DND-41 (cell line): Measurements from ENCODE around the gene MICAL2.

Source experiments
- ATAC-seq: fragments of 200-7000 bp; cut with Tn5 transposase; 3 replicates; pipeline ENCODE4 v1.9.1; 2021; ENCODE audit warnings: low read depth; ENCODE audit not compliant: insufficient read depth
- DNase-seq: peaks from one replicate; pipeline ENCODE4 v3.0.0-alpha.2; 2020
- H2AFZ ChIP-seq: 2 replicates; pipeline ENCODE4 v1.6.0; 2012; ENCODE audit warnings: low read depth, low read length
- H3K27ac ChIP-seq: 2 replicates; pipeline ENCODE4 v1.5.1; 2012; ENCODE audit warnings: low read length, inconsistent platforms
- H3K27me3 ChIP-seq: fragments of 200-600 bp; sonication (generic); 2 replicates; pipeline ENCODE4 v1.6.0; 2012; ENCODE audit warnings: low read length, mild to moderate bottlenecking, inconsistent platforms; ENCODE audit not compliant: insufficient read depth, poor library complexity
- H3K36me3 ChIP-seq: 2 replicates; pipeline ENCODE4 v1.5.1; 2012; ENCODE audit warnings: low read length, inconsistent platforms; ENCODE audit not compliant: insufficient read depth
- H3K4me1 ChIP-seq: 2 replicates; pipeline ENCODE4 v1.5.1; 2012; ENCODE audit warnings: mild to moderate bottlenecking, low read length; ENCODE audit not compliant: insufficient read depth
- H3K4me2 ChIP-seq: 2 replicates; pipeline ENCODE4 v1.6.0; 2012; ENCODE audit warnings: mild to moderate bottlenecking, moderate library complexity, low read length, inconsistent platforms; ENCODE audit not compliant: insufficient read depth
- H3K4me3 ChIP-seq, 2 experiments: fragments of 200-600 bp in 1 of 2; shearing (Covaris generic) in 1 of 2; 2 replicates each; pipeline ENCODE4 v1.5.1; 2012 to 2016; ENCODE audit warnings: inconsistent platforms in 2 of 2, low read length in 2 of 2, mild to moderate bottlenecking in 2 of 2, low read depth in 1 of 2, moderate library complexity in 1 of 2
- H3K79me2 ChIP-seq: 2 replicates; pipeline ENCODE4 v1.6.0; 2012; ENCODE audit warnings: low read length, inconsistent platforms; ENCODE audit not compliant: insufficient read depth
- H3K9ac ChIP-seq: 2 replicates; pipeline ENCODE4 v1.6.0; 2012; ENCODE audit warnings: low read depth, mild to moderate bottlenecking, inconsistent platforms, low read length, moderate library complexity
- H3K9me3 ChIP-seq: 2 replicates; pipeline ENCODE4 v1.5.1; 2012; ENCODE audit warnings: low read length, moderate library complexity, mild to moderate bottlenecking, inconsistent platforms; ENCODE audit not compliant: insufficient read depth, severe bottlenecking
- H4K20me1 ChIP-seq: 2 replicates; pipeline ENCODE4 v1.6.0; 2012; ENCODE audit warnings: low read length; ENCODE audit not compliant: insufficient read depth
- EZH2 ChIP-seq: IDR thresholded peaks from 3 replicates; pipeline ENCODE4 v1.6.1; 2012; ENCODE audit warnings: borderline replicate concordance, low read depth, mild to moderate bottlenecking, moderate library complexity, low read length, inconsistent platforms; ENCODE audit not compliant: severe bottlenecking
- TF ChIP-seq, protein P1 (sequence below): IDR thresholded peaks from 2 replicates; pipeline ENCODE4 v1.5.1; 2012; ENCODE audit warnings: borderline replicate concordance, low read length, moderate library complexity, mild to moderate bottlenecking; ENCODE audit not compliant: poor library complexity, severe bottlenecking; ENCODE audit errors: extremely low read depth

The MICAL2 gene

DNA sequence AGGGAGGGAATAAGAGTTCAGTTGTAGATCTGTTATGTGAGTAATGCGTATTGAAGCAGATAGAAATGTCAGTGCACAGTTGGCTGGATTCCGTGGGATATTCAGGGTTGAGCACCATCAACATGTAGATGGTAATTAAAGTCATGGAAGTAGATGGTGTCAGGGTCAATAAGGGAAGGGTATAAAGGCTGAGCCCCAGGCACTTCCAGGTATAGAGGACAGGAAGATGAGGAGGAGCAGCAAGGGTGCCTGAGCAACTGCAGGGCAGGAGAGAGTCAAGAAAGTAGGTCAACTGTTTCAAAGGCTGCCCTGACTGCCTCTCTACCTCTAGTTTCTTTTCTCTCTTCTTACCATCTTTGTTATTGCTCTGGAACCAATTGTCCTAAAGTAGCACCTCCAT lies 85.9 kb downstream of the MICAL2 start:
- H3K4me3 ChIP-seq, result peak overlapping the region in 1 of 2 experiments; percentile 48; a peak in 2 of 4 replicates
- H3K4me2 ChIP-seq, result peak overlapping the region; percentile 58
- peak overlapping the region; percentile 96 for H3K27ac ChIP-seq

DNA sequence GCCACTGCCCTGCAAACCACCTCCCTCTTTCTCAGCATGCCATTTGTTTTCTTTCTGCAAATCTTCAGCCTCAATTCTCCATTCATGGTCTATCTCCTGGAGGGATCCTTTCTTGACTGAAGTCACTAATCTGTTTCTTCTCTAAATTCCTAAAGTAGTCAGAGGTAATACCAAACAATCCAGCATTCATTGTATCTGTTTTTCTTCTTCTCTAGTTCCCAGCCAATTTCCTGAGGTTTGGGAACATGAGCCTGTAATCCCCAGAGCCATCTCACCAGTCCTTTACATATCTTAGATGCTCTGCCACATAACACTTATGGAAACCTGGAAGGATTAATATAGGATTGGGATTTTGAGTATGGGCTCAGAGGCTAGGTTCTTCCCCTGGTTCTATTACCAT lies 86.5 kb downstream of the MICAL2 start:
- TF ChIP-seq, protein P1, sequence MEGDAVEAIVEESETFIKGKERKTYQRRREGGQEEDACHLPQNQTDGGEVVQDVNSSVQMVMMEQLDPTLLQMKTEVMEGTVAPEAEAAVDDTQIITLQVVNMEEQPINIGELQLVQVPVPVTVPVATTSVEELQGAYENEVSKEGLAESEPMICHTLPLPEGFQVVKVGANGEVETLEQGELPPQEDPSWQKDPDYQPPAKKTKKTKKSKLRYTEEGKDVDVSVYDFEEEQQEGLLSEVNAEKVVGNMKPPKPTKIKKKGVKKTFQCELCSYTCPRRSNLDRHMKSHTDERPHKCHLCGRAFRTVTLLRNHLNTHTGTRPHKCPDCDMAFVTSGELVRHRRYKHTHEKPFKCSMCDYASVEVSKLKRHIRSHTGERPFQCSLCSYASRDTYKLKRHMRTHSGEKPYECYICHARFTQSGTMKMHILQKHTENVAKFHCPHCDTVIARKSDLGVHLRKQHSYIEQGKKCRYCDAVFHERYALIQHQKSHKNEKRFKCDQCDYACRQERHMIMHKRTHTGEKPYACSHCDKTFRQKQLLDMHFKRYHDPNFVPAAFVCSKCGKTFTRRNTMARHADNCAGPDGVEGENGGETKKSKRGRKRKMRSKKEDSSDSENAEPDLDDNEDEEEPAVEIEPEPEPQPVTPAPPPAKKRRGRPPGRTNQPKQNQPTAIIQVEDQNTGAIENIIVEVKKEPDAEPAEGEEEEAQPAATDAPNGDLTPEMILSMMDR, result no peak
- no peak for TF ChIP-seq EZH2
- H4K20me1 ChIP-seq, result no peaks in the 10 kb centered on the region
- peak overlapping the region; percentile 96 for H3K27ac ChIP-seq
- peak overlapping the region; percentile 58 for H3K4me2 ChIP-seq
- peak overlapping the region in 1 of 2 experiments; percentile 48; a peak in 2 of 4 replicates for H3K4me3 ChIP-seq
- DNase-seq (no peak), ATAC-seq (no peak)
- H2AFZ ChIP-seq, result peak overlapping the region; percentile 38
- H3K27me3 ChIP-seq, result no peaks in the 10 kb centered on the region
- H3K9ac ChIP-seq, result peak overlapping the region; percentile 55
- no peaks in the 10 kb centered on the region for H3K9me3 ChIP-seq
- no peaks in the 10 kb centered on the region for H3K36me3 ChIP-seq
- no peaks in the 10 kb centered on the region for H3K79me2 ChIP-seq
- H3K4me1 ChIP-seq, result peaks cover 44% of the 10 kb centered on the region

More for the DNA sequence above, 85.9 kb downstream of the MICAL2 start:
- H2AFZ ChIP-seq, result peak overlapping the region; percentile 46
- no peaks in the 10 kb centered on the region for H3K79me2 ChIP-seq
- peak overlapping the region; percentile 55 for H3K9ac ChIP-seq
- no peaks in the 10 kb centered on the region for H3K9me3 ChIP-seq
- H3K4me1 ChIP-seq, result peaks cover 44% of the 10 kb centered on the region
- H3K36me3 ChIP-seq, result no peaks in the 10 kb centered on the region
- H4K20me1 ChIP-seq, result no peaks in the 10 kb centered on the region
- no peaks in the 10 kb centered on the region for H3K27me3 ChIP-seq
- TF ChIP-seq EZH2, result no peak
- TF ChIP-seq, protein P1, result no peak
- DNase-seq (peak; percentile 68), ATAC-seq (peak; percentile 59)

DNA sequence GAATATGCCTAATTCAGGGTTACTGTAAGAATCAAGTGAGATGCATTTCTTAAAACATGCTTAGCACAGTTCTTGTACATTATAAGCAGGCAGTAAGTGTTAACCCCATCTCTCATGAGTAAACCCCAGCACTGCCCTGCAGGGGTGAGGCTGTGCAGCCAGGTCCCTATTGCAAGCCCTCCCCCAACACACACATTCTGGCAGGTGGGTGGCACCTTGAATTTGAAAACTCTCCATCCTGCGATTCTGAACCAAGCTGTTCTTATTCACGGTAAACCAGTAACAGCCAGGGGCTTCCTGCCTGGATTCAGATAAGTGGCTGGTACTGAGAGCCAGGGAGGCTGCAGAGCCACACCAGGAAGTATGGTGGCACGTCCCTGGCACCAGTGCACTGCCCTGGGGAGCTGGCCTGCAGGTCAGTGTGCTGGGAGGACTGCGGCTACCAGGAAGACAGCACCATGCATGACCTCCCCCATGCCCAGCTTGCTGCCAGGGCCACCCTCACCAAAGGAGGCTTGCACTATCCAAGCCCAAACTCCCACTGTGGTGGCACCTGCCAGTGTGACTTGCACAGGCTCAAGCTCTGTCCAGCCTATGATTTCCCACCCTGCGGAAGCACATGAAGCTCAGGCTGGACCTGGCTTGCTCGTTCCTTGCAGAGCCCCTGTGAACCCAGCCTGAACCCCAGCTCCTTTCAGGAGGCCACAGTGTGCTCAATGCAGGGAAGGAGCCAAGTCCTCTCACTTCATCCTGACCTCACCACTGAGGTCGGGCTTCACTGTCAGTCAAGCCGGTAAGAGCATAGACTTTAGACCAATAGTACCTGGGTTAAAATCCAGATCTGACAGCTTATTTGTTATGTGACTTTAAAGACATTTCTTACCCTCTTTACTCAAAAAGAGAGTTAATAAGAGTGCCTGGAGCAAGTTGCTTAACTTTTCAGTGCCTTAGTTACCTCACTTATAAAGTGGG lies 88.1 kb downstream of the MICAL2 start:
- Histone ChIP-seq H3K79me2 (no peaks in the 10 kb centered on the region), H3K4me1 (peaks cover 44% of the 10 kb centered on the region), H3K36me3 (no peaks in the 10 kb centered on the region), H3K27me3 (no peaks in the 10 kb centered on the region), H3K27ac (peak overlapping the region; percentile 42), H4K20me1 (no peaks in the 10 kb centered on the region), H2AFZ (no peak overlapping the region), H3K4me3 (no peak overlapping the region), H3K4me2 (no peak overlapping the region), H3K9me3 (no peaks in the 10 kb centered on the region), H3K9ac (no peak overlapping the region)
- ATAC-seq (no peak), DNase-seq (no peak)
- TF ChIP-seq, protein P1, result no peak
- TF ChIP-seq EZH2, result no peak
